ENCODE data around the gene CCDC69.

DNA sequence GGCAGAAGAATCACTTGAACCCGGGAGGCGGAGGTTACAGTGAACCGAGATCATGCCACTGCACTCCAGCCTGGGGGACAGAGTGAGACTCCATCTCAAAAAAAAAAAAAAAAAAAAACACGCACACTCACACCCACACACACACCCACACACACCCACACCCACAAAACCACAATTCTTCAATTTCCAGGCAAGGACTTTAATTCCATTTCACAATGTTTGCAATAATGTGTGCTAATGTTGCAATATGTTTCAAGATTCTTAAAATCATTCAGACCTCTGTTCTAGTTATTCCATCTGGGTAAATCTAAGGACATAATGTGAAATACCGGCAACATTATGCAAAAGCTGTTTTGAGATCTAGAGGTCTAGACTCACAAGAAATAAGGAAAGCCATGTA lies 28.3 kb downstream of the CCDC69 start:
- TF ChIP-seq POLR2A (IDR thresholded peaks at IDR 0.05): no peak
- TF ChIP-seq, protein P1, sequence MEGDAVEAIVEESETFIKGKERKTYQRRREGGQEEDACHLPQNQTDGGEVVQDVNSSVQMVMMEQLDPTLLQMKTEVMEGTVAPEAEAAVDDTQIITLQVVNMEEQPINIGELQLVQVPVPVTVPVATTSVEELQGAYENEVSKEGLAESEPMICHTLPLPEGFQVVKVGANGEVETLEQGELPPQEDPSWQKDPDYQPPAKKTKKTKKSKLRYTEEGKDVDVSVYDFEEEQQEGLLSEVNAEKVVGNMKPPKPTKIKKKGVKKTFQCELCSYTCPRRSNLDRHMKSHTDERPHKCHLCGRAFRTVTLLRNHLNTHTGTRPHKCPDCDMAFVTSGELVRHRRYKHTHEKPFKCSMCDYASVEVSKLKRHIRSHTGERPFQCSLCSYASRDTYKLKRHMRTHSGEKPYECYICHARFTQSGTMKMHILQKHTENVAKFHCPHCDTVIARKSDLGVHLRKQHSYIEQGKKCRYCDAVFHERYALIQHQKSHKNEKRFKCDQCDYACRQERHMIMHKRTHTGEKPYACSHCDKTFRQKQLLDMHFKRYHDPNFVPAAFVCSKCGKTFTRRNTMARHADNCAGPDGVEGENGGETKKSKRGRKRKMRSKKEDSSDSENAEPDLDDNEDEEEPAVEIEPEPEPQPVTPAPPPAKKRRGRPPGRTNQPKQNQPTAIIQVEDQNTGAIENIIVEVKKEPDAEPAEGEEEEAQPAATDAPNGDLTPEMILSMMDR (IDR thresholded peaks at IDR 0.05): no peak

Measured in thyroid gland (tissue), 4 donors.